Panc1 (cell line): Measurements from ENCODE around the gene FBN1. TPM values are rescaled to one million over a fixed set of nuclear protein-coding genes. Genes with fewer than 3 reads are reported as not detected.

Experiments
- ATAC-seq: fragments of 200-7000 bp; cut with Tn5 transposase; 2 replicates; pipeline ENCODE4 v1.9.1; 2020; ENCODE audit warnings: mild to moderate bottlenecking, moderate library complexity
- BruUV-seq: library from RNA; stranded (reverse); fragments of 400-500 nt; replicated peaks from 2 replicates; lab custom pipeline; 2021; lab: Mats Ljungman, UMichigan
- CTCF ChIA-PET: fragments of 300-600 bp; sonication (Branson Sonifier 250); formaldehyde crosslinking; loops from one replicate; lab custom pipeline; 2022; ENCODE audit warnings: antibody characterized with exemption; lab: Charles Lee
- POLR2A ChIA-PET: fragments of 300-600 bp; sonication (Branson Sonifier 250); formaldehyde crosslinking; loops from one replicate; lab custom pipeline; 2022; ENCODE audit warnings: antibody characterized with exemption; lab: Charles Lee
- DNase-seq: peaks from one replicate; pipeline ENCODE4 v3.0.0-alpha.2; 2010; ENCODE audit warnings: low read depth, low spot score
- H3K27ac ChIP-seq: 2 replicates; pipeline ENCODE4 v1.5.1; 2011; ENCODE audit warnings: mild to moderate bottlenecking, low read length, inconsistent platforms
- H3K27me3 ChIP-seq: fragments of 200-500 bp; sonication (Bioruptor generic); 2 replicates; pipeline ENCODE4 v1.6.0; 2014; ENCODE audit warnings: low read length, inconsistent platforms; ENCODE audit not compliant: control insufficient read depth, insufficient read depth
- H3K36me3 ChIP-seq: fragments of 200-500 bp; sonication (Bioruptor generic); 2 replicates; pipeline ENCODE4 v1.5.1; 2014; ENCODE audit warnings: inconsistent platforms, mild to moderate bottlenecking, low read length, moderate library complexity; ENCODE audit not compliant: control insufficient read depth, insufficient read depth
- H3K4me1 ChIP-seq: 2 replicates; pipeline ENCODE4 v1.5.1; 2011; ENCODE audit warnings: inconsistent platforms, mild to moderate bottlenecking, low read length, moderate library complexity; ENCODE audit not compliant: control insufficient read depth, insufficient read depth
- H3K4me3 ChIP-seq, 2 experiments: 2 replicates each; pipeline ENCODE4 v1.5.1; 2011 to 2012; ENCODE audit warnings: low read depth in 2 of 2, low read length in 2 of 2, mild to moderate bottlenecking in 2 of 2, inconsistent platforms in 1 of 2, moderate library complexity in 1 of 2
- H3K9me3 ChIP-seq: fragments of 200-500 bp; sonication (Bioruptor generic); 2 replicates; pipeline ENCODE4 v1.5.1; 2014; ENCODE audit warnings: low read depth, mild to moderate bottlenecking, inconsistent platforms, low read length, moderate library complexity; ENCODE audit not compliant: control insufficient read depth, insufficient read depth
- CTCF ChIP-seq: fragments of 450-650 bp; IDR thresholded peaks from 2 replicates; pipeline ENCODE4 v1.5.1; 2017; ENCODE audit warnings: mild to moderate bottlenecking
- POLR2AphosphoS5 ChIP-seq: IDR thresholded peaks from 2 replicates; pipeline ENCODE4 v1.6.1; 2012; ENCODE audit warnings: mild to moderate bottlenecking, low read depth, low read length, moderate library complexity
- REST ChIP-seq, 2 experiments: IDR thresholded peaks; 2 replicates each; pipeline ENCODE4 v1.6.1; 2011 to 2012; ENCODE audit warnings: low read depth in 2 of 2, control low read depth in 1 of 2, low read length in 1 of 2, mild to moderate bottlenecking in 1 of 2, moderate library complexity in 1 of 2; ENCODE audit not compliant: insufficient read depth in 1 of 2
- SIN3A ChIP-seq: IDR thresholded peaks from 2 replicates; pipeline ENCODE4 v1.6.1; 2012; ENCODE audit warnings: low read depth, mild to moderate bottlenecking, low read length, moderate library complexity, borderline replicate concordance; ENCODE audit not compliant: insufficient read depth
- TCF7L2 ChIP-seq: IDR thresholded peaks from 2 replicates; pipeline ENCODE4 v1.6.1; 2011; ENCODE audit warnings: mild to moderate bottlenecking, low read depth, low read length, inconsistent platforms
- in situ Hi-C: cut with HindIII; loops from 2 replicates; pipeline ENCODE4 v1.10.0; 2016; ENCODE audit warnings: low sequenced_read_pairs, low pct_unique_long_range_greater_than_20kb
- intact Hi-C: fragments of 100-400 bp; cut with micrococcal nuclease; formaldehyde crosslinking; loops from one replicate; pipeline ENCODE4 v1.10.0; 2022; ENCODE audit not compliant: unreplicated experiment
- total RNA-seq: library from RNA; stranded (reverse); gene quantifications from one replicate; pipeline ENCODE4 v1.2.1, GENCODE V29; 2021; ENCODE audit not compliant: unreplicated experiment

The FBN1 gene
- total RNA-seq, 1 experiment from 2014 or later = 0.46 TPM

DNA sequence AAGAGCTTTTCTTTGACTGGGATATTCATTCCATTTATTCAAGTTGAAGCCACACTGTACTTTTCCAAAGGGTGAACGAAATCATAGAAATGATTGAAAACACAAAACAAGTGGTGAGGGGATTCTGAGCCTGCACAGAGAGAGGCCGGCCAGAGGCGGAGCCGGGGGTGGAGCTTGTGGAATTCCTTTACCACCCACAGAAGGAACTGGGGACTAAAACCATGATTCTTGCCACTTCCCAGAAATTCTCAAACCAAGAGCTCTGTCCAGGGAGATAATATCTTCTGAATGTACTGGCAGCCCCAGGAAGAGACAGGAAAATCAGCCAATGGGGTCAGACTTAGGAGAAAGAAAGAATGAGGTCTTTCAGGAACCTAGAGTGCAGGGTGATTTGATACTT, 20.8 kb downstream of the FBN1 start:
- Histone ChIP-seq H3K36me3 (no peaks in the 10 kb centered on the region), H3K4me1 (no peaks in the 10 kb centered on the region), H3K27ac (no peak overlapping the region), H3K27me3 (no peaks in the 10 kb centered on the region; the same call in 1 of the 2 replicates), H3K9me3 (no peaks in the 10 kb centered on the region), H3K4me3 (no peak overlapping the region)
- intact Hi-C loops = no loop called here
- ATAC-seq (no peak), DNase-seq (no peak)
- POLR2A ChIA-PET = no interaction called here
- BruUV-seq = no TSS peak
- CTCF ChIA-PET = no interaction called here
- TF ChIP-seq SIN3A (no peak), TCF7L2 (no peak), CTCF (no peak), POLR2AphosphoS5 (no peak), REST (IDR thresholded peaks at IDR 0.05; ENCODE audit: insufficient read depth in 1 of 2, low read depth in 2 of 2, low read length in 1 of 2) (no peak)
- in situ Hi-C loops = no loop called here

DNA sequence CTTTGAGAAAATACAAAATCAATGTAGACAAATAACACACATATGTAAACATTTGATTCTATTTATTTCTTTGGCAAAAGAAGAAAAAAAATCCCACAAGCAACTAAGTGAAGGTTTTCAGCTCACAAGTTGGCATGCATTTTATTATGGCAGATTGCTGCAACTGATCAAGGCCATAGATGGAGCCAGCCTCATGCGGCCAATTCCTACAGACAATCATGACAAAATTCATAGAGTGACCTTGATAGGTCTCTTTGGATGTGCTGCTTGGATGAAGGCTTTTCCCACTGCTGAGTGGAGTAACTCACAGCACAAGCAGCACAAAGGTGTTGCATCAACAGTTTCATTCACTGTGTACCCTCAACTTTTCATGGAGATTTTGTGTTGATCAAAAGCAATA, 22.1 kb downstream of the FBN1 start:
- Histone ChIP-seq H3K4me3 (no peak overlapping the region), H3K27ac (no peak overlapping the region), H3K27me3 (no peaks in the 10 kb centered on the region), H3K9me3 (no peaks in the 10 kb centered on the region), H3K36me3 (no peaks in the 10 kb centered on the region), H3K4me1 (no peaks in the 10 kb centered on the region)
- POLR2A ChIA-PET = no interaction called here
- TF ChIP-seq POLR2AphosphoS5 (no peak), CTCF (no peak)
- BruUV-seq = no TSS peak
- intact Hi-C loops (no loop called here), in situ Hi-C loops (no loop called here)
- DNase-seq = no peak
- ATAC-seq = no peak
- CTCF ChIA-PET = no interaction called here

GRCh38 chr15:48622237-48622636, 23.3 kb downstream of the FBN1 start:
- ChIA-PET POLR2A (no interaction called here), CTCF (no interaction called here)
- H3K4me1 ChIP-seq = no peaks in the 10 kb centered on the region
- H3K9me3 ChIP-seq = no peaks in the 10 kb centered on the region
- BruUV-seq = no TSS peak
- H3K4me3 ChIP-seq = no peak overlapping the region
- no peaks in the 10 kb centered on the region for H3K36me3 ChIP-seq
- intact Hi-C loops (no loop called here), in situ Hi-C loops (no loop called here)
- no peak for ATAC-seq
- TF ChIP-seq CTCF (no peak), SIN3A (no peak), TCF7L2 (no peak), POLR2AphosphoS5 (no peak), REST (IDR thresholded peaks at IDR 0.05; ENCODE audit: insufficient read depth in 1 of 2, low read depth in 2 of 2, low read length in 1 of 2) (no peak)
- no peaks in the 10 kb centered on the region for H3K27me3 ChIP-seq
- H3K27ac ChIP-seq = no peak overlapping the region
- DNase-seq = no peak
